ENCODE results near the gene RCAN2. TPM values are rescaled to one million over a fixed set of nuclear protein-coding genes. Genes with fewer than 3 reads are reported as not detected.

Gene RCAN2
- total RNA-seq (1 to 10 TPM; 1.7 to 7.4 (median 3.3) TPM), polyA plus RNA-seq (10 to 100 TPM in 1 of 2 donors, 1 to 10 TPM in 1; 2.9 to 19.0 TPM)

DNA sequence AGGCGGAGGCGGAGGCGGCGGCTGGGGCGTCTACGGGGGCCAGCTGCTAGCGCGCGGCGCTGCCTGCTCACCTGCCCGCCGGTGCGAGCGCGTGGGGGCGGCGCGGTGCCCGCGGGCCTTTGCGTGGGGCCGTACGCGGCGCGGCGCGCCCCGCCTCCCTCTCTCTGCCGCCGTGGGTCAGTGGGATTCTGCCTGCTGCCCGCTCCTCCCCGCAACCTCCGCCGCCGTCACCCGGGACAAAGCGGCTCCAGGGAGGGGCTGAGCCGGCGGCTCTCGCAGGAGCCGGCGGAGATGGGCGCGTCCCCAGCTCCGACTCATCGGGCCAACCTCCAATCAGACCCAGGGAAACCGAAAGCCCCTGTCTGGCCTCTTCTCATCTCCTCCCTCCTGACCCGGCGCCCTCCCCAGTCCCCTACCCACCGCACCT, at the start of gene RCAN2:
TSS of gene RCAN2 (minus strand) at position 249 of the 427 bp plus-strand sequence.
- 1% methylated on average over 18 to 51 of the region's 51 CpGs for WGBS, 2 donors
- Histone ChIP-seq H3K4me3 (peak within 1 kb of the TSS; percentile 63 to 84 (median 72)), H3K27me3 (no peaks in the 10 kb centered on the region), H3K9me3 (no peaks in the 10 kb centered on the region), H3K36me3 (no peaks in the 10 kb centered on the region), H3K27ac (peak within 1 kb of the TSS; percentile 32 to 80 (median 74)), H3K4me1 (peaks cover 0 to 7% (median 0%) of the 10 kb centered on the region in 3 donors)
- no peak for FAIRE-seq
- peak; percentile 59 to 85 (median 68) for DNase-seq
- intact Hi-C loops (cut with DNase I): loop anchor here in 1 of 3 donors (10.0 kb wide), 1 partner anchor 76 kb away; no protein-coding TSS in a partner anchor
- TF ChIP-seq, protein P1, sequence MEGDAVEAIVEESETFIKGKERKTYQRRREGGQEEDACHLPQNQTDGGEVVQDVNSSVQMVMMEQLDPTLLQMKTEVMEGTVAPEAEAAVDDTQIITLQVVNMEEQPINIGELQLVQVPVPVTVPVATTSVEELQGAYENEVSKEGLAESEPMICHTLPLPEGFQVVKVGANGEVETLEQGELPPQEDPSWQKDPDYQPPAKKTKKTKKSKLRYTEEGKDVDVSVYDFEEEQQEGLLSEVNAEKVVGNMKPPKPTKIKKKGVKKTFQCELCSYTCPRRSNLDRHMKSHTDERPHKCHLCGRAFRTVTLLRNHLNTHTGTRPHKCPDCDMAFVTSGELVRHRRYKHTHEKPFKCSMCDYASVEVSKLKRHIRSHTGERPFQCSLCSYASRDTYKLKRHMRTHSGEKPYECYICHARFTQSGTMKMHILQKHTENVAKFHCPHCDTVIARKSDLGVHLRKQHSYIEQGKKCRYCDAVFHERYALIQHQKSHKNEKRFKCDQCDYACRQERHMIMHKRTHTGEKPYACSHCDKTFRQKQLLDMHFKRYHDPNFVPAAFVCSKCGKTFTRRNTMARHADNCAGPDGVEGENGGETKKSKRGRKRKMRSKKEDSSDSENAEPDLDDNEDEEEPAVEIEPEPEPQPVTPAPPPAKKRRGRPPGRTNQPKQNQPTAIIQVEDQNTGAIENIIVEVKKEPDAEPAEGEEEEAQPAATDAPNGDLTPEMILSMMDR (IDR thresholded peaks at IDR 0.05): no peak
- peak; percentile 73 to 92 (median 82) for ATAC-seq

DNA sequence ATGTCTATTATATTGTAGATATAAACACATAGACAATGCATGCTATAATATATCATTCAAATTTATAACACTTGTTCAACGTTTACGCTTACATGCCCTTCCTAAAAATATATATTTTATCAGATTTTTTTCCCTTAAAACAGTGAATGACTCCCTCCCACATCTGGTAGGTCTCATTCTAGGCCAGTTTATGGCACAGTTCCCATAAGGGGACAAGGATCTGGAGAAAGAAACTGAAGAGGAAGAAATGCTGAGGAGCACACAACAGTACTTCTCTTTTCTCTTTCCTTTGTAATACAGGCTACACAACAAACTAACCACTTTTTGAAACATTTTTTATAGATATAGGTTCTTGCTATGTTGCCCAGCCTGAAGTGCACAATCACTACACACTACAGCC, 48.6 kb upstream of the RCAN2 start:
- TF ChIP-seq, protein P1 (IDR thresholded peaks at IDR 0.05): no peak
- intact Hi-C loops (cut with DNase I): no loop called here
- Histone ChIP-seq H3K4me3 (no peak overlapping the region), H3K4me1 (no peaks in the 10 kb centered on the region), H3K9me3 (no peaks in the 10 kb centered on the region), H3K27me3 (no peaks in the 10 kb centered on the region), H3K36me3 (no peaks in the 10 kb centered on the region), H3K27ac (no peak overlapping the region)
- DNase-seq: no peak
- ATAC-seq: no peak
- 82 to 88% methylated on average over 2 of the region's 2 CpGs for WGBS, 2 donors
- no peak for FAIRE-seq

DNA sequence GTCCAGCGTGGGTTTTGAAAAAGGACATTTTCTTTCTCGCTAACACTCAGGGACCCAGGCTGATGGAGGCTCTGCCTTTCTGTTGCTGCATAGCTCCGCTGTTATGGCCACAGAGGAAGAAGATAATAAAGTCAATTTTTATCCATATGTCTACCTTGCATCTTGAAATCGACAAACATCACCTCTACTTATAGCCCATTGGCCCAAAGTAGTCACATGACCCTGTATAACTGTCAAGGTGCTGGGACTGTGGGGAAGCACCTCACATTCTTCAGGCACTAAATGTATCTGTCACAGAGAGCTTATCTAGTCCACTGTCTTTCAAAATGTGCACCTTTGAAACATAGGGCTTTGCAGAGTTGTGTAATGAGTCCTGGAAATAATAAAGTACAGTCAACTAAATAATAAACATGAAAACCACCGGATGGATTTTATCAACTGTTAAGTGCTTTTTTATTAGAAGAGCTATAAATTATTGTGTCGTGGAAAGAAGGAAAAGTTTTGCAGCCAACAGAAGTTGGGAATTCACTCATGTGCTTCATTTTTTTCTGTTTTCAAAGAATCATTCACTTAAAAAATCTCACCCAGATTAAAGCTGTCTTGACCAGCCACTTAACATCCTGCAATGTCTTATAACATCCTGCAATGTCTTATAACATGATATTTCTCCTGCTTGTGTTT, 47.7 kb upstream of the RCAN2 start:
- 54 to 55% methylated on average over 6 of the region's 6 CpGs for WGBS, 2 donors
- DNase-seq (no peak), FAIRE-seq (no peak), ATAC-seq (no peak)
- Histone ChIP-seq H3K36me3 (no peaks in the 10 kb centered on the region), H3K4me1 (no peaks in the 10 kb centered on the region), H3K27ac (no peak overlapping the region), H3K9me3 (no peaks in the 10 kb centered on the region), H3K4me3 (no peak overlapping the region), H3K27me3 (no peaks in the 10 kb centered on the region)
- intact Hi-C loops (cut with DNase I): no loop called here
- TF ChIP-seq, protein P1 (IDR thresholded peaks at IDR 0.05): no peak

DNA sequence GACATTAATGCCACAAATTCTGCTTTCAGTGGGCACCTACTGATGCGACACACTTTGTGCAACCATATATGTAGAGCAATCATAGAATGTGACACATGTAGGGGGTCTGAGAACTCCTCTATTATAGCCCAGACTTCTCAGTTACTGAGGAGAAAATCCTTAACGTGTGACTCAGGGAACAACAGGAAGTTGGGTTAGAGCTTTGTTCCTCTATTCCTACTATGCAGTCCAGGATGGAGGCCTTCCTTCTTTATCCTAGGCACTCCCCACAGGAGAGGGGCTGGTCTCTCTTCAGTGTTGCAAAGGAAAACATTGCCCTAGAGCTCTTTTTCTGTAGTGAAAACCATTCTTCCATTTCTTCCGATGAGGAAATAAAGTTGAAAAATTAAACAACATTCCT, 39.6 kb upstream of the RCAN2 start:
- FAIRE-seq: no peak
- intact Hi-C loops (cut with DNase I): no loop called here
- 74 to 80% methylated on average over 3 of the region's 3 CpGs for WGBS, 2 donors

More for the DNA sequence above, 39.6 kb upstream of the RCAN2 start:
- Histone ChIP-seq H3K4me3 (no peak overlapping the region), H3K4me1 (no peaks in the 10 kb centered on the region), H3K27ac (no peak overlapping the region), H3K27me3 (no peaks in the 10 kb centered on the region), H3K9me3 (no peaks in the 10 kb centered on the region), H3K36me3 (no peaks in the 10 kb centered on the region)
- ATAC-seq (no peak), DNase-seq (no peak)
- TF ChIP-seq, protein P1 (IDR thresholded peaks at IDR 0.05): no peak

All from pancreas (tissue), 10 donors.